Tibial artery (tissue), 4 donors: ENCODE results near the gene LDLRAD3.

Experiments used
- DNase-seq, 2 donors: peaks; one replicate each; pipeline ENCODE4 v3.0.0-alpha.2; 2019
- H3K27ac ChIP-seq, 2 donors: fragments of 200-600 bp; sonication (generic) in 1 of 2; 1 replicate in 1 of 2; 2 replicates in 1 of 2; pipeline ENCODE4 v1.5.1; 2018 to 2019; ENCODE audit warnings: mild to moderate bottlenecking in 1 of 2
- H3K27me3 ChIP-seq, 2 donors: fragments of 200-600 bp; sonication (generic) in 1 of 2; one replicate each; pipeline versions ENCODE4 v1.5.1 to v1.6.0; 2016 to 2019
- H3K36me3 ChIP-seq, 3 donors: fragments of 200-600 bp; sonication (generic) in 2 of 3; one replicate each; pipeline ENCODE4 v1.5.1; 2016 to 2019; ENCODE audit warnings: mild to moderate bottlenecking in 2 of 3
- H3K4me1 ChIP-seq, 4 donors: fragments of 200-600 bp; sonication (generic) in 2 of 4; 1 replicate in 3 of 4; 2 replicates in 1 of 4; pipeline ENCODE4 v1.5.1; 2016 to 2019
- H3K4me3 ChIP-seq, 2 donors: fragments of 200-600 bp; sonication (generic) in 1 of 2; 1 replicate in 1 of 2; 2 replicates in 1 of 2; pipeline ENCODE4 v1.5.1; 2018 to 2019; ENCODE audit warnings: mild to moderate bottlenecking in 2 of 2
- H3K9me3 ChIP-seq, 3 donors: fragments of 200-600 bp; sonication (generic) in 1 of 3; one replicate each; pipeline ENCODE4 v1.5.1; 2016 to 2019
- CTCF ChIP-seq, 2 experiments: fragments of 200-600 bp in 1 of 2; fragments of 450-650 bp in 1 of 2; IDR thresholded peaks; one replicate each; pipeline ENCODE4 v1.5.1; 2017 to 2019; ENCODE audit warnings: antibody characterized with exemption in 2 of 2, mild to moderate bottlenecking in 1 of 2, moderate library complexity in 1 of 2
- intact Hi-C: fragments of 100-400 bp; cut with DNase I; formaldehyde crosslinking; loops from one replicate; pipeline ENCODE4 v1.15.0; 2023; ENCODE audit warnings: low total_unique reads

LDLRAD3 gene

GRCh38 chr11:36266767-36267166, 322.9 kb downstream of the LDLRAD3 start:
- no peak overlapping the region for H3K27ac ChIP-seq
- H3K4me1 ChIP-seq: peaks cover 0 to 3% (median 0%) of the 10 kb centered on the region in 4 donors
- H3K27me3 ChIP-seq: no peaks in the 10 kb centered on the region
- TF ChIP-seq CTCF (IDR thresholded peaks at IDR 0.05): no peak
- no peak overlapping the region for H3K4me3 ChIP-seq
- no peaks in the 10 kb centered on the region for H3K9me3 ChIP-seq
- DNase-seq: no peak
- intact Hi-C loops: loop anchor here (10.0 kb wide), 1 partner anchor 1352 kb away; the partner anchor contains the start of genes APIP and PDHX
- peaks cover 0 to 25% (median 11%) of the 10 kb centered on the region in 3 donors for H3K36me3 ChIP-seq

GRCh38 chr11:36268337-36268985, 324.6 kb downstream of the LDLRAD3 start:
- H3K27me3 ChIP-seq: no peaks in the 10 kb centered on the region
- H3K36me3 ChIP-seq: peaks cover 14 to 42% (median 28%) of the 10 kb centered on the region in 3 donors
- no peak overlapping the region for H3K27ac ChIP-seq
- H3K4me3 ChIP-seq: no peak overlapping the region
- intact Hi-C loops: loop anchor here (10.0 kb wide), 1 partner anchor 1354 kb away; the partner anchor contains the start of genes APIP and PDHX
- no peak for DNase-seq
- peaks cover 0 to 3% (median 0%) of the 10 kb centered on the region in 4 donors for H3K4me1 ChIP-seq
- no peak for TF ChIP-seq CTCF (IDR thresholded peaks at IDR 0.05)
- no peaks in the 10 kb centered on the region for H3K9me3 ChIP-seq

GRCh38 chr11:36270701-36271100, 326.8 kb downstream of the LDLRAD3 start:
- TF ChIP-seq CTCF (IDR thresholded peaks at IDR 0.05): no peak
- Histone ChIP-seq H3K27ac (no peak overlapping the region), H3K36me3 (peaks cover 35 to 63% (median 47%) of the 10 kb centered on the region in 3 donors), H3K9me3 (no peaks in the 10 kb centered on the region), H3K4me1 (peaks cover 0 to 3% (median 0%) of the 10 kb centered on the region in 4 donors), H3K27me3 (no peaks in the 10 kb centered on the region), H3K4me3 (no peak overlapping the region)
- DNase-seq: no peak
- intact Hi-C loops: no loop called here

GRCh38 chr11:36271794-36272407, 328.0 kb downstream of the LDLRAD3 start:
- H3K36me3 ChIP-seq: peaks cover 44 to 74% (median 59%) of the 10 kb centered on the region in 3 donors
- no peak for TF ChIP-seq CTCF (IDR thresholded peaks at IDR 0.05)
- no peaks in the 10 kb centered on the region for H3K27me3 ChIP-seq
- no peaks in the 10 kb centered on the region for H3K4me1 ChIP-seq
- H3K4me3 ChIP-seq: no peak overlapping the region
- no peak overlapping the region for H3K27ac ChIP-seq
- no peak for DNase-seq
- intact Hi-C loops: no loop called here
- H3K9me3 ChIP-seq: no peaks in the 10 kb centered on the region

GRCh38 chr11:36273110-36273509, 329.2 kb downstream of the LDLRAD3 start:
- intact Hi-C loops: no loop called here
- no peaks in the 10 kb centered on the region for H3K27me3 ChIP-seq
- H3K4me3 ChIP-seq: no peak overlapping the region
- H3K9me3 ChIP-seq: no peaks in the 10 kb centered on the region
- TF ChIP-seq CTCF (IDR thresholded peaks at IDR 0.05): no peak
- peaks cover 44 to 85% (median 65%) of the 10 kb centered on the region in 3 donors for H3K36me3 ChIP-seq
- H3K27ac ChIP-seq: no peak overlapping the region
- DNase-seq: no peak
- H3K4me1 ChIP-seq: no peaks in the 10 kb centered on the region
